Cardiac muscle cell (in vitro differentiated cells and primary cell): ENCODE results near the gene CTNNA2. TPM values are rescaled to one million over a fixed set of nuclear protein-coding genes. Genes with fewer than 3 reads are reported as not detected.

Experiments
- DNase-seq, 2 donors: peaks; one replicate each; pipeline versions ENCODE4 v3.0.0 to v3.0.0-alpha.2; 2010 to 2017; ENCODE audit warnings: low read depth in 1 of 2, low spot score in 1 of 2
- H3K27ac ChIP-seq: fragments of 200-600 bp; sonication (generic); 2 replicates; pipeline ENCODE4 v1.5.1; 2016
- H3K27me3 ChIP-seq: fragments of 200-600 bp; sonication (generic); 2 replicates; pipeline ENCODE4 v1.6.0; 2016; ENCODE audit warnings: control low read depth
- H3K36me3 ChIP-seq: fragments of 200-600 bp; sonication (generic); 2 replicates; pipeline ENCODE4 v1.5.1; 2016; ENCODE audit warnings: control low read depth
- H3K4me1 ChIP-seq: fragments of 200-600 bp; sonication (generic); 2 replicates; pipeline ENCODE4 v1.8.1; 2017; ENCODE audit warnings: low read depth, mild to moderate bottlenecking, mixed run types
- H3K4me3 ChIP-seq: fragments of 200-600 bp; sonication (generic); 2 replicates; pipeline ENCODE4 v1.5.1; 2016; ENCODE audit warnings: mild to moderate bottlenecking
- H3K9me3 ChIP-seq: fragments of 200-600 bp; sonication (generic); 2 replicates; pipeline ENCODE4 v1.5.1; 2017; ENCODE audit warnings: low read depth, mild to moderate bottlenecking, control low read depth
- polyA plus RNA-seq: library from polyadenylated mRNA; unstranded; fragments of >200 nt; fragmentation: Nextera tagmentation; extraction: Ambion mirVana; gene quantifications from 2 replicates; pipeline ENCODE4 v1.2.1, GENCODE V29; 2016
- total RNA-seq: library from RNA; depleted of rRNA; stranded (reverse); fragments of >200 nt; gene quantifications from 2 replicates; pipeline ENCODE4 v1.2.3, GENCODE V29; 2016
- TF ChIP-seq, protein P1 (sequence below): IDR thresholded peaks from 2 replicates; pipeline ENCODE4 v1.5.1; 2012; ENCODE audit warnings: low read depth, mild to moderate bottlenecking, low read length

The CTNNA2 gene
- total and polyA plus RNA-seq, 2 experiments from 2014 or later, result 7.4 to 17.4 TPM

DNA sequence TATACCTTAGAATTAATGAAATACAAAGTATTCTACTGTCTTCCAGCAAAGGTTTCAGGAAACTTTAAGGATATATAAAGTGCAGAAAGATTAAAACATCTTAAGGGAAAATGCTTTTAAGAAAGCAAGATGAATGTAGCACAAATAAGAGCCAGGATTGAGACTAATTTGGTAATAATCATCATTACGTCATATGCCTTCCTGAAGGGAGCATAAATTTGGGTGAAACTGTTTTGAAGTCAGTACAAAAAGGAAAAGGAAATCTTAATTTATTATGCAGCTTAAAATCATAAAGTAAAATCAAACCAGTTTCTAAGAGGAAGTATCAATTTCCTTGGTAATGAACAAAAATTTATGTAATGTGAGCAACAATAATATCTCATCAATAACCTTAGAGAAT is 221.7 kb downstream of the CTNNA2 start:
- TF ChIP-seq, protein P1, sequence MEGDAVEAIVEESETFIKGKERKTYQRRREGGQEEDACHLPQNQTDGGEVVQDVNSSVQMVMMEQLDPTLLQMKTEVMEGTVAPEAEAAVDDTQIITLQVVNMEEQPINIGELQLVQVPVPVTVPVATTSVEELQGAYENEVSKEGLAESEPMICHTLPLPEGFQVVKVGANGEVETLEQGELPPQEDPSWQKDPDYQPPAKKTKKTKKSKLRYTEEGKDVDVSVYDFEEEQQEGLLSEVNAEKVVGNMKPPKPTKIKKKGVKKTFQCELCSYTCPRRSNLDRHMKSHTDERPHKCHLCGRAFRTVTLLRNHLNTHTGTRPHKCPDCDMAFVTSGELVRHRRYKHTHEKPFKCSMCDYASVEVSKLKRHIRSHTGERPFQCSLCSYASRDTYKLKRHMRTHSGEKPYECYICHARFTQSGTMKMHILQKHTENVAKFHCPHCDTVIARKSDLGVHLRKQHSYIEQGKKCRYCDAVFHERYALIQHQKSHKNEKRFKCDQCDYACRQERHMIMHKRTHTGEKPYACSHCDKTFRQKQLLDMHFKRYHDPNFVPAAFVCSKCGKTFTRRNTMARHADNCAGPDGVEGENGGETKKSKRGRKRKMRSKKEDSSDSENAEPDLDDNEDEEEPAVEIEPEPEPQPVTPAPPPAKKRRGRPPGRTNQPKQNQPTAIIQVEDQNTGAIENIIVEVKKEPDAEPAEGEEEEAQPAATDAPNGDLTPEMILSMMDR, result no peak
- Histone ChIP-seq H3K4me1 (no peaks in the 10 kb centered on the region), H3K36me3 (no peaks in the 10 kb centered on the region)

GRCh38 chr2:79740879-79741443 is 228.1 kb downstream of the CTNNA2 start:
- H3K27ac ChIP-seq, result no peak overlapping the region
- H3K4me1 ChIP-seq, result no peaks in the 10 kb centered on the region
- no peaks in the 10 kb centered on the region for H3K36me3 ChIP-seq
- no peak for DNase-seq
- no peak overlapping the region for H3K4me3 ChIP-seq
- H3K27me3 ChIP-seq, result no peaks in the 10 kb centered on the region
- TF ChIP-seq, protein P1, result no peak
- H3K9me3 ChIP-seq, result no peaks in the 10 kb centered on the region

More for the DNA sequence above, 221.7 kb downstream of the CTNNA2 start:
- Histone ChIP-seq H3K9me3 (no peaks in the 10 kb centered on the region), H3K4me3 (no peak overlapping the region), H3K27me3 (no peaks in the 10 kb centered on the region), H3K27ac (no peak overlapping the region)
- no peak for DNase-seq

GRCh38 chr2:79750321-79750720 is 237.5 kb downstream of the CTNNA2 start:
- TF ChIP-seq, protein P1, result no peak
- DNase-seq, result no peak
- no peaks in the 10 kb centered on the region for H3K36me3 ChIP-seq
- H3K27ac ChIP-seq, result no peak overlapping the region
- no peaks in the 10 kb centered on the region for H3K27me3 ChIP-seq
- no peaks in the 10 kb centered on the region for H3K9me3 ChIP-seq
- H3K4me1 ChIP-seq, result no peaks in the 10 kb centered on the region
- no peak overlapping the region for H3K4me3 ChIP-seq

GRCh38 chr2:79757526-79757925 is 244.7 kb downstream of the CTNNA2 start:
- H3K27me3 ChIP-seq, result no peaks in the 10 kb centered on the region
- no peaks in the 10 kb centered on the region for H3K9me3 ChIP-seq
- TF ChIP-seq, protein P1, result no peak
- no peak overlapping the region for H3K4me3 ChIP-seq
- no peak for DNase-seq
- H3K27ac ChIP-seq, result no peak overlapping the region
- H3K4me1 ChIP-seq, result no peaks in the 10 kb centered on the region
- no peaks in the 10 kb centered on the region for H3K36me3 ChIP-seq

- H3K27ac ChIP-seq, result no peak overlapping the region
- H3K27me3 ChIP-seq, result no peaks in the 10 kb centered on the region
- no peaks in the 10 kb centered on the region for H3K4me1 ChIP-seq
- H3K9me3 ChIP-seq, result no peaks in the 10 kb centered on the region
- TF ChIP-seq, protein P1, result no peak
- no peak for DNase-seq
- H3K36me3 ChIP-seq, result no peaks in the 10 kb centered on the region
- H3K4me3 ChIP-seq, result no peak overlapping the region
These were observed 245.2 kb downstream of the CTNNA2 start for GRCh38 chr2:79758042-79758441.
